Endothelial cell (in vitro differentiated cells): Measurements from ENCODE around the gene ABCE1. TPM values are rescaled to one million over a fixed set of nuclear protein-coding genes. Genes with fewer than 3 reads are reported as not detected.

Experiments
- DNase-seq: peaks from one replicate; pipeline ENCODE4 v3.0.0; 2021; ENCODE audit warnings: low spot score
- H3K27ac Mint-ChIP-seq: one replicate; pipeline ENCODE4 v1.8.0; 2021; ENCODE audit warnings: mixed read lengths, inconsistent platforms; ENCODE audit not compliant: unreplicated experiment
- H3K27me3 Mint-ChIP-seq: one replicate; pipeline ENCODE4 v1.8.0; 2021; ENCODE audit warnings: mild to moderate bottlenecking, moderate library complexity, mixed read lengths, inconsistent platforms; ENCODE audit not compliant: unreplicated experiment
- H3K36me3 Mint-ChIP-seq: one replicate; pipeline ENCODE4 v1.8.0; 2021; ENCODE audit warnings: mild to moderate bottlenecking, low read depth, mixed read lengths, inconsistent platforms; ENCODE audit not compliant: unreplicated experiment
- H3K4me1 Mint-ChIP-seq: one replicate; pipeline ENCODE4 v1.8.0; 2021; ENCODE audit warnings: mild to moderate bottlenecking, mixed read lengths, inconsistent platforms; ENCODE audit not compliant: unreplicated experiment
- H3K4me3 Mint-ChIP-seq: one replicate; pipeline ENCODE4 v1.8.0; 2021; ENCODE audit warnings: mild to moderate bottlenecking, mixed read lengths, inconsistent platforms; ENCODE audit not compliant: unreplicated experiment
- H3K9me3 Mint-ChIP-seq: one replicate; pipeline ENCODE4 v1.8.0; 2021; ENCODE audit warnings: mixed read lengths, inconsistent platforms; ENCODE audit not compliant: unreplicated experiment
- CTCF ChIP-seq: fragments of 200-600 bp; sonication (generic); IDR thresholded peaks from one replicate; pipeline ENCODE4 v1.5.0; 2021; ENCODE audit warnings: antibody characterized with exemption; ENCODE audit not compliant: unreplicated experiment
- long read RNA-seq: library from polyadenylated mRNA; unstranded; transcript quantifications from one replicate; pipeline ENCODE4 v2.0.0, GENCODE V29; 2020; ENCODE audit not compliant: unreplicated experiment
- total RNA-seq: library from RNA; stranded (reverse); fragmentation: NEBNext Ultra II Directional; extraction: Animal tissue kit (Norgen Biotek cat#: 25700); gene quantifications from one replicate; pipeline ENCODE4 v1.2.1, GENCODE V29; 2021; ENCODE audit not compliant: unreplicated experiment

ABCE1 gene
- 41.7 TPM for total RNA-seq
- long read RNA-seq, transcript ABCE1-201 (18 exons, 3,921 nt), result major isoform, 9 of 14 reads
- long read RNA-seq, partial matches to known transcripts, result 3 of 14 reads
- long read RNA-seq, other reads (novel, unspliced or antisense), result 2 of 14 reads

- peaks cover 28% of the 10 kb centered on the region for H3K36me3 Mint-ChIP-seq
- peak within 1 kb of the TSS; percentile 99 for H3K4me3 Mint-ChIP-seq
- no peak for TF ChIP-seq CTCF
- peak; percentile 92 for DNase-seq
- H3K9me3 Mint-ChIP-seq, result no peaks in the 10 kb centered on the region
- H3K27me3 Mint-ChIP-seq, result peaks cover 6% of the 10 kb centered on the region
- H3K27ac Mint-ChIP-seq, result peak within 1 kb of the TSS; percentile 99
- peaks cover 23% of the 10 kb centered on the region for H3K4me1 Mint-ChIP-seq
Measured at GRCh38 chr4:145097821-145098674, at the start of gene ABCE1, which contains the start of gene ANAPC10. ABCE1 (plus strand) TSS chr4:145098311; CDS start chr4:145104413, 6,102 bp downstream. ANAPC10 (minus strand) TSS chr4:145098196; CDS start chr4:145096099, 2,097 bp downstream.

- H3K4me1 Mint-ChIP-seq, result peaks cover 4% of the 10 kb centered on the region
- TF ChIP-seq CTCF, result no peak
- no peak for DNase-seq
- peaks cover 5% of the 10 kb centered on the region for H3K36me3 Mint-ChIP-seq
- H3K27ac Mint-ChIP-seq, result no peak overlapping the region
- H3K4me3 Mint-ChIP-seq, result no peak overlapping the region
- no peaks in the 10 kb centered on the region for H3K27me3 Mint-ChIP-seq
- H3K9me3 Mint-ChIP-seq, result no peaks in the 10 kb centered on the region
Measured at GRCh38 chr4:145048817-145049216, 49.3 kb upstream of the ABCE1 start.

GRCh38 chr4:145049241-145049640, 48.9 kb upstream of the ABCE1 start:
- no peak for DNase-seq

GRCh38 chr4:145055533-145056257, 42.4 kb upstream of the ABCE1 start:
- TF ChIP-seq CTCF, result no peak
- no peak overlapping the region for H3K27ac Mint-ChIP-seq
- no peak overlapping the region for H3K4me3 Mint-ChIP-seq
- peaks cover 1% of the 10 kb centered on the region for H3K27me3 Mint-ChIP-seq
- DNase-seq, result no peak
- H3K4me1 Mint-ChIP-seq, result no peaks in the 10 kb centered on the region
- no peaks in the 10 kb centered on the region for H3K36me3 Mint-ChIP-seq
- no peaks in the 10 kb centered on the region for H3K9me3 Mint-ChIP-seq

More at GRCh38 chr4:145049241-145049640, 48.9 kb upstream of the ABCE1 start:
- H3K9me3 Mint-ChIP-seq, result no peaks in the 10 kb centered on the region
- no peak overlapping the region for H3K27ac Mint-ChIP-seq
- peaks cover 4% of the 10 kb centered on the region for H3K4me1 Mint-ChIP-seq
- H3K27me3 Mint-ChIP-seq, result no peaks in the 10 kb centered on the region
- TF ChIP-seq CTCF, result no peak
- H3K4me3 Mint-ChIP-seq, result no peak overlapping the region
- H3K36me3 Mint-ChIP-seq, result peaks cover 5% of the 10 kb centered on the region
